HuH-7.5 (cell line): ENCODE data around the gene PSMG3.
A peak's percentile ranks its signal among the peaks of the same experiment; 100 is the strongest.

Experiments used
- DNase-seq: peaks from one replicate; pipeline ENCODE4 v3.0.0; 2011; ENCODE audit warnings: low spot score

The PSMG3 gene

DNA sequence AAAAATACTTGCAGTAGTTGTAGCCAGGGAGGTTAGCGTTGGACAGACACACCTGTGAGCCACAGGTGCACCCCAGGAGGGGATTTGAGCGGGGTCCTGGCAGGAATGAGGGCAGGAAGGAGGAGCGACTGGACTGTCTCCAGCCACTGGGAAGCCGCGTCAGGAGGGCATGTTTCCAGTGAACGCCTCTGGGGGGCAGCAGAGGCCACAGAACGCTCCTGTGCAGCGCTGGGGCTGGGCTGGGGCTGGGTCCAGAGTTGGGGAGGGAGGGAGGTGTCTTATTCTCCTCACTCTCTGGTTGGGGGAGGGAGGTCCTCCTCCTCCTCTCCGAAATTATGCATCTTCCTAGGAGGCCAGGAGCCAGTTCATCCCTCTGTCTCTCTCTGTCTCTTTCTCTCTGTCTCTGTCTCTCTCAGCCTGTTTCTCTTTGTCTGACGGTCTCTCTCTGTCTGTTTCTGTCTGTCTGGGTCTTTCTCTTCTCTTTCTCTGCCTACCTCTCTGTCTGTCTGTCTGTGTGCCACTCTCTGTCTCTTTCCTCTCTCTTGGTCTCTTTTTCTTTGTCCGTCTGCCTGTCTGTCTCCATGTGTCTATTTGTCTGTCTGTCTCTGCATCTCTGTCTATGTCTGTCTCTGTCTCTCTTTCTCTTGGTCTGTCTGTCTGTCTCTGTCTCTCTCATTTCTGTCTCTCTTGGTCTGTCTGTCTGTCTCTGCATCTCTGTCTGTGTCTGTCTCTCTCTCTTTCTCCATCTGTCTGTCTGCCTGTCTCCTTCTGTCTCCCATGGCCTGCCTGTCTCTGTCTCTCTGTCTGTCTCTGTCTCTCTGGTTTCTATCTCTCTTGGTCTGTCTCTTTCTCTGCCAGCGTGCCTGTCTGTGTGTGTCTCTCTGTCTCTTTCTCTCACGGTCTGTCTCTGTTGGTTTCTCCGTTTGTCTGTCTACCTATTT is 9.9 kb upstream of the PSMG3 start:
- peak; percentile 92 for DNase-seq

DNA sequence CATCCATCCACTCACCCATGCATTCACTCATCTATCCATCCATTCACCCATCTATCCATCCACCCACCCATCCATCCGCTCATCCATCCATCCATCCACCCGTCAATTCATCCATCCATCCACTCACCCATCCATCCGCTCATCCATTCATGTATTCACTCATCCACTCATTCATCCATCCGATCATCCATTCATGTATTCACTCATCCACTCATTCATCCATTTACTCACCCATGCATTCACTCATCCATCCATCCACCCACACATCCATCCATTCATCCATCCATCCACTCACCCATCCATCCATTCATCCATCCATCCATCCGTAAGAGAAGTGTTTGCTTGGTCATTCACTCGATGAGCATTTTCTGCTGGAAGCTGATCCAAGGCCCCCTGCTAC is 8.7 kb upstream of the PSMG3 start:
- no peak for DNase-seq

DNA sequence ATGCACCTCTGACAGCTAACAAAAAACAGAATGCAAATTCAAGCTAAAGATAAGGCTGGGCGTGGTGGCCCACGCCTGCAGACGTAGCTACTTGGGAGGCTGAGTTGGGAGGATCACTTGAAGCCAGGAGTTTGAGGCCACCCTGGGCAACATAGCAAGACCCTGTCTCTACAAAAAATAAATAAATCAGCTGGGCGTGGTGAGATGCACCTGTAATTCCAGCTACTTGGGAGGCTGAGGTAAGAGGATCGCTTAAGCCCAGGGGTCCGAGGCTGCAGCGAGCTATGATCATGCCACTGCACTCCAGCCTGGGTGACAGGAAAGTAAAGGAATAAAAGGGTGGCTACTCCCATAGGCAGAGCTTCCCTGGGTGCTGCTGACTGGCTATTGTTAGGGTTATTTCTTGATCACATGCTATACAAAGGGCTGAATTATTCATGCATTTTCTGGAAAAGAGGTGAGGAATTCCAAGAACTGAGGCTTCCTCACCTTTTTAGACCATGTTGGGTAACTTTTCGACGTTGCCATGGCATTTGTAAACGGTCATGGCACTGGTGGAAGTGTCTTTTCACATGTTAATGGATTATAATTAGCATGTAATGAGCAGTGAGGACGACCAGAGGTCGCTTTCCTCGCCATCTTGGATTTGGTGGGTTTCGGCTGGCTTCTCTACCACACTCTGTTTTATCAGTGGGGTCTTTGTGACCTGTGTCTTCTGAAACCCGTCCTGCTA is 6.9 kb upstream of the PSMG3 start:
- no peak for DNase-seq

DNA sequence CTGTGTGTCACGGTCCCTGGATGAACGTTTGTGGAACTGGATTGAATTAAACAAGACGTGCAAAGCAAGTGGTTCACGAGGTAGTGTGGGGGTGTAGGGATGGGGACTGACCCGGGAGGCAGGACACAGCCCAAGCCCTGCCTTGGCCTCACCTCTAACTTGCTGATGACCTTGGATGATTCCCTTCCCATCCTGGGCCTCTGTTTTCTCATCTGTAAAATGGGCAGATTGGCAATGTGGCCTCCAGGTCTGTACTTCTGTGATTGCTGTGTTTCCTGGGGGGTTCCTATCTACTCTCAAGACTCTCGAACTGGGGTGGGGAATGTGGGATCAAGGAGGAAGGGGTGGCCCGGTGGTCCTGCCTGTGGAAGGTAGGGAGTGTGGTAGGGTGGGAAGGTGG is 6.0 kb upstream of the PSMG3 start:
- DNase-seq, result no peak

DNA sequence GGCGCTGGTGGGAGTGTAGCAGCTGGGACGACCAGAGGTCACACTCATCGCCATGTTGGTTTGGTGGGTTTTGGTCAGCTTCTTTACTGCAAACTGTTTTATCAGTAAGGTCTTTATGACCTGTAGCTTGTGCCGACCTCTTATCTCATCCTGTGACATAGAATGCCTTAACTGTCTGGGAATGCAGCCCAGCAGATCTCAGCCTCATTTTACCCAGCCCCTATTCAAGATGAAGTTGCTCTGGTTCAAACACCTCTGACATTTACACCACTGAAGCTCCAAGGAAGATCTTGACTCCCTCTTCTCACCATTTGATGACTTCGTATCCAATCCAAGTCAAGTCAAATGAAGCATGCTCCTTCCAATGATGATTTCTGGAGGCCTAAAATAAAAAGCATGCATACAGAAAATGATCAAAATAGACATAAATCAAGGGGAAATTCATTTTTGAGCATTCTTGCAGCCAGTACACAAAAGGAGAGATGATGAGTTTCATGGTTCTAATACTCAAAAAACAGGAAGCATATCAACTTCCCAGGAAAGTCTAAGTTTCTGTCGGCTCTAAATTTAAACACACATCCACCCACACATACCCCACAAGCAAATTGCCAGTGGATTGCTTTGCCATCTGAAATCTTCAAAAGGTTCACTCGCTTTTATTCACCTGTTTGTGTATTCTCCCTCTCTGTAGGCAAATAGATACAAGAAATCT is 2.4 kb upstream of the PSMG3 start:
- DNase-seq, result no peak

DNA sequence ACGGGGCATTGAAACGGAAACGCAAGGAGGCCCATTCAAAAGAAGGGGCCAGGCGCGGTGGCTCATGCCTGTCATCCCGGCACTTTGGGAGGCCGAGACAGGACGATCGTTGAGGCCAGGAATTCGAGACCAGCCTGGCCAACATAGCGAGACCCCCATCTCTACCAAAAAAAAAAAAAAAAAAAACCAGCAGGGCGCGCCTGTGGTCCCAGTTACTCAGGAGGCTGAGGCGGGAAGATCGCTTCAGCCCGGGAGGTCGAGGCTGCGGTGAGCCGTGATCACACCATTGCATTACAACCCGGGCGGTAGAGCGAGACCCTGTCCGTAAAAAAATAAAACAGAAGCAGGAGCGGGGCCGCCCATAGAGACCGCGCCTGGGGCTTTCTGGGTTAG is 396 bp downstream of the PSMG3 start:
- DNase-seq, result no peak

DNA sequence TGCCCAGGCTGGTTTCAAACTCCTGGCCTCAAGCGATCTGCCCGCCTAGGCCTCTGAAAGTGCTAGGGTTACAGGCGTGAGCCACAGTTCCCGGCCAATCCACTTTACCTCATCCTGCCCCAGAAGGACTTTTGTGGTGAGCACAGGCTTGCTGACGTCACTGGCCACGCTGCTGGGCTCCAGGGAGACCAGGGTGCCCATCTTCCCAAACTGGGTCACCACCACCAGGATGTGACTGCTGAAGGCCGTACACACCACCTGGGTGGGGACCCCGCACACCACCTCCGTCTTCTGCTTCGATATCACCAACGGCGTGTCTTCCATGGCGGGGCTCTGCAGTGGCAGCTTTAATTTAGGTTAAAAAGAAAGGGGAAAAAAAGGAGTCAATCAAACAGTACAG is 816 bp downstream of the PSMG3 start:
- no peak for DNase-seq

DNA sequence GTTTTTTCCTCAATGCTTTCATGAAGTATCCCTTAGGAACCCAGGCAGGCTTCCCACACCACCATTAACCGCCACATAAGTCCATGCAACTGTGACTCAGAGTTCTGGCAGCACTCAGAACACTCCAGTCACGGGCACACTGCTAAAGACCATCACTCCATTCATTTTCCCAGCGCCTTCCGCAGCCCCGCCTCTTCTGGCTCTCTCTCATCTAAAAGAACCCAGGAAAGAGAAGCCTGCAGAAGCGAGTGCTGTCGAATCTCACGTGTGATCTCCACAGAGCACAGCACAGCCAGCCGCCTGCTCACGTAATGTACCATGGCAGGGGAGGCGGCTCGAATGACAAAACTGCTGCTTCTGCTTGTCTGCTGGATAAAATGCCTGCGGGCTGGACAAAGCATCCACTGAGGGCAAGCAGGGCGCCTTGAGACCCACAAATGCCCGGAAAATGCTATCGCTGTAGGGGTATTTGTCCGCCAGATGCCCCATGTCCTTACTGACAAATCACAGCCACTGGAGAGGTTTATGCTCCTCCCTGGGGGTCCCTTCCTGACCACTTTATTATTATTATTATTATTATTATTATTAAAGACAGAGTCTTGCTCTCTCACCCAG is 1.8 kb downstream of the PSMG3 start:
- DNase-seq, result no peak

DNA sequence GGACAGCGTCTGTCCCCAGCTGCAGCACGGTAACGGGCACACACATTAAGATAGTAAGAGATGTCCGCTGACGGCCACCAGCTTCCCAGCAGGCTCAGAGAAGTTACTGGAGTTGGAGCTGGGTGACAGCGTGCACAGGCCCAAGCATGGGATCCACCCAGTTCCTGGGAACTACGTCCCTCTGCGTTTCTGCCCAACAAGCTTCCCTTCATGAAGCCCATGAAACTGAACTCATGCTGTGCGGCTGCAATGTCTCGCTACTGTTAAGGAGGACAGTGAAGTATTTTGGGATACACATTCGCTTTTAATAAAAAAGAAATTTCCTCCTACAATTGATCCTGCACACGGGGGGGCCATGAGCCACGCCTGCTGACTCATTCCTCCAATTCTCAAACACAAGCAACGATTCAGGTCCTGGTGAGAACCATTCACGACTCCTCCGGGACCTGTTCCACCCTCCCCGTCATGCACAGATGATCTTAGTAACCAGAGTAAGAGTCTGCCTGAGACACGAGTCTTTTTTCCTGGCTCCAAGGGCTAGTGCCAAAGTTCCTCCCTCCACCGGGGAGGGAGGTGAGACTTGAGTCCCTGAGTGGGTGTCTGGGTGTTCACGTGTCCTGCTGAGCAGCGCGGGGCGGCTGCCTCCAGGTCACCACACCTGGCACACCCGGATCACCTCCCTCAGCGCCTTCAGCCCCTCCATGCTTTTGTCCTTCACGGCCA is 2.6 kb downstream of the PSMG3 start:
- DNase-seq, result no peak

DNA sequence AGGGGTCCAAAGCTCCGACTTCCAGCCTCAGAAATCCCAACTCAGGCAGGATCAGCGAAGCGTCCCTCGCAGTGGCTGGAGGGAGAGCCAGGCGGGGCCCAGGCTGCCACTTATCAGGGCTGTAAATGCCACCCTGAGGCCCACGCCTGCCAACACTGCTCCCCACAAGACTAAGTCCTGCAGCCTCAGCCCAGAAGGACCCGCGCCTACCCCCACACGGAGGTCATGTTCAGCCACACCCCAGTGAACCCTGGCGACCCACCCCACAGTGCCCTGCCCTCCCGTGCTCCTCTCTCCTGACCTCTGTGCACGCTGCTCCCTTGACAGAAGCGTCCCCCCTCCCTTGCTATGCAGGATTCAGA is 3.2 kb downstream of the PSMG3 start:
- DNase-seq, result no peak

DNA sequence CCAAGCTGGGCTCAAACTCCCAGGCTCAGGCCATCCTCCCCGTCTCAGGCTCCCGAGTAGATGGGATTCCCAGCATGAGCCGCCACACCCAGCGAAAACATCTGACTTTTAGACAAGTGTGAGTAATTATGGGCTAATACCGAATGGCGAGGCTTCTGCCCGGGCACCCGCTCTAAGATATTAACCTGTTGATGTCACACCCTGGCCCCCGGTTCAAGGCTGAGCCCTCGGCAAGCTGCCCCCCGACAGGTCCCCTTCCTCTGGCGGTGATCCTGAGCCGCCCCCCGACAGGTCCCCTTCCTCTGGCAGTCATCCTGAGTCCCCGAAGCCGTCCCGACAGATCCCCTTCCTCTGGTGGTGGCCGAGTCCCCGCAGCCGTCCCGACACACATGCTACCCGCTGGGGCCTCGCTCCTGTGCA is 5.2 kb downstream of the PSMG3 start:
- no peak for DNase-seq

DNA sequence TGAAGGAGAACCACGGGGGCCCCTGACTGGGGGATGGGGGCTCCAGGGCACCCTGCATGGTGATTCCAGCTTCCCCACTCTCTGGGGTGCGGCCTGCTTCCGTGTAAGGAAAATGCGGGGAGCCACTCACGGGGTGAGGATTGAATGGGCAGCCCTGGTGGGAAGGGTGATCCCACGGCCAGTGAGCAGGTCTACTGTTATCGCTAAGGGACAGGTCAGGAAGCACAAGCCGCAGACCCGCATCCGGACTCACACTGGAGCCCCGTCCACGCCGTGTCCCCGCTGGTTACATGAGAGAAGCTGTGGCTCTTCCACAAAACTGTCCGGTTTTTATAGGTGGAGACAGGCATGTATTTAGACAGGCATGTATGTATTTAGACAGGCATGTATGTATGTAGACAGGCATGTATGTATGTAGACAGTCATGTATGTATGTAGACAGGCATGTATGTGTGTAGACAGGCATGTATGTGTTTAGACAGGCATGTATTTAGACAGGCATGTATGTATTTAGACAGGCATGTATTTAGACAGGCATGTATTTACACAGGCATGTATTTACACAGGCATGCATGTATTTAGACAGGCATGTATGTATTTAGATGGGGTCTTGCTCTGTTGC is 5.7 kb downstream of the PSMG3 start:
- DNase-seq, result no peak

DNA sequence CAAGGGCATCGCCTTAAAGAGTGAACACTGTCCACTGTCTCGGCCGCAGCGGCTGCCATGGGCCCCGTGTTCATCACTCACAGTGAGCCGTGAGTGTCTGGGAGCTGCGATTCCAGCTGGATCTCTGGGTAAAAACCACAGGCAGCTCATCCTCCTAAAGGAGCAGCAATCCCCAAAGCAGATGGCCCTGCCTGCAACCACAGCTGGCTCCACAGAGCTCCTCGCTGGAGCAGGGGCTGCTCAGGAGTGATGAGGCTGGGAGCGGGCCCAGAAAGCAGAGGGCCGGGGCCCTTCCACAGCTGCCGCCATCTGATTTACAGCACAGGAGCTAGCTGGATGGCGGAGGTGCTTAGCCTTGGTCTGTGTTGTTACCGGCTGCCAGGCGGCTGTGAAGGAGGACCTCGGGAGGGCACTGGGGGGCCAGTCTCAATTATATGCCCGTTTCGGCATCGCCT is 7.2 kb downstream of the PSMG3 start:
- DNase-seq, result no peak

DNA sequence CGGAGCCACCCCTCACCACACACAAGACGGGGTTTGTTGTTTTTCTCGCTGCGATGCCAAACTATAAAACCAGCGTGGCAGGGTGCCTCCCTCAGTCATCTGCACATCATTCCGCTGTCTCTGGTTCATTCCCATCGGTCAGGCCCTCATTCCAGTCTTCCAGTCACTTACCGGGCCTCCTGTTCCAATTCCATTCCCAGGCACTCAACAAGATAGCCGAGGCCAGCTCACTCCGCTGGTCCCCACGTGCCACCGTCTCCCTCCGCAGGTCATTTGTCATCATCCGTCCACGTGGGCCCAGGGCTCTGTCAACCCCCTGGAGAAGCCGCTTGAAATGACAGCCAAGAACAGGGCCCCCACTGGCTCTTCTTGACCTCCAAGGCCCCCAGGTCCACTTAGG is 7.7 kb downstream of the PSMG3 start:
- DNase-seq, result no peak

DNA sequence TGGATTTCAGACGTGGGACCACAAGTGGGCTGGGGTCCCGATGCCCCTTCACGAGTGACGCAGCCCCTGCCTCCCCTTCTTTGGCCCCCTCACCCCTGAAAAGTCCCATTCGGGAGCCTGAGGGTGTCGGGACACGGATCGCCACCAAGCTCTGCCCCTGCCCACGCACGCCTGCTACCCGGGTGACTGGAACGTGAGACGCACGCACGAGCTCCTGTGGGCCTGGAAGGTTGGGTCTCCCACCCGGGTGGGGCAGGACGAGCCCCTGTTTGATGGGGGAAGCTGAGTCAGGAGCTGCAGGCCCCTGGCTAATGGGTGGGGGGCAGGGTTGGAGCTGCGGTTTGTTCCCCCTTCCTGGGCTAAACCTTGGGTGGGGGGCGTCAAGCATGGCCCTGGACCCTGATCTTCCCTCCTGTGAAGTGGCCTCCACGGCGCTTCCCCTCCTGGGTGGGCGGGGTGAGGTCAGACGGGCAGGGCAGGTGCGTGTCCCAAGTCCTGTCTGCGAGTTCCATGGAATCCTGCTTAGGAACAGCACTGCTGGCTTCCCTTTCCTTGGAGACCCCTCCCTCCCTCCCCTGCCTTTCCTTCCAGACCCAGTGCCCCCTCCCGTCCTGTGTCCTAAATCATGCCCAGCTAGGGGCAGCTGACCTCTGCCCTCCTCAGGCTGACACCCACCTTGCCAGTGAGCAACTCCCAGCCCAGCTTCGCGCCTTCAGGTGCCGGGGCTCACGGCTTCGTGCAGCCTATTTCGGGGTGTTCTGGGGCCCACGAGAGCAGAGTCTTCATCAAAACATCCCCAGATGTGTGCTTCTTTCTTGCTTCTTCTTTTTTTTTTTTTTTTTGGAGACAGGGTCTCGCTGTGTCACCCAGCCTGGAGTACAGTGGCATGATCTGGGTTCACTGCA is 8.5 kb downstream of the PSMG3 start:
- DNase-seq, result no peak

DNA sequence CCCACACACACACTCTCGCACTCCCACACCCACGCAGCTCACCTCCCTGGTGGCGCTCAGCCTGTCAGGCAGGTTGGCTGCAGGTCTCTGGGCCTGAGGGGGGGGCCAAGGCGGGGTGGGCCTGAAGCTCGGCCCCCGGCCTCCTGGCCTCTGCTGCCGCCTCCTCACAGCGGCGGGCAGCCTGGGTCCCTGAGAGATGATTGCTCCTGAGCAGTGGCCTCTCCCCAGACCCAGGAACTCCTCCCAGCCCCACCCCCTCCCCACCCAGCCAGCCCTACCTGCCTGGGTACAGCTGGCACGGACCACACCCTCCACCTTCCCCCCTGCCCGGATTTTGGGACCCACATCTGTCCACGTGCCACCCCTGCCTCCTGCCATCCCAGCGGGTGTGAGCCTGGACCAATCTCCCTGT is 9.2 kb downstream of the PSMG3 start:
- DNase-seq, result no peak

DNA sequence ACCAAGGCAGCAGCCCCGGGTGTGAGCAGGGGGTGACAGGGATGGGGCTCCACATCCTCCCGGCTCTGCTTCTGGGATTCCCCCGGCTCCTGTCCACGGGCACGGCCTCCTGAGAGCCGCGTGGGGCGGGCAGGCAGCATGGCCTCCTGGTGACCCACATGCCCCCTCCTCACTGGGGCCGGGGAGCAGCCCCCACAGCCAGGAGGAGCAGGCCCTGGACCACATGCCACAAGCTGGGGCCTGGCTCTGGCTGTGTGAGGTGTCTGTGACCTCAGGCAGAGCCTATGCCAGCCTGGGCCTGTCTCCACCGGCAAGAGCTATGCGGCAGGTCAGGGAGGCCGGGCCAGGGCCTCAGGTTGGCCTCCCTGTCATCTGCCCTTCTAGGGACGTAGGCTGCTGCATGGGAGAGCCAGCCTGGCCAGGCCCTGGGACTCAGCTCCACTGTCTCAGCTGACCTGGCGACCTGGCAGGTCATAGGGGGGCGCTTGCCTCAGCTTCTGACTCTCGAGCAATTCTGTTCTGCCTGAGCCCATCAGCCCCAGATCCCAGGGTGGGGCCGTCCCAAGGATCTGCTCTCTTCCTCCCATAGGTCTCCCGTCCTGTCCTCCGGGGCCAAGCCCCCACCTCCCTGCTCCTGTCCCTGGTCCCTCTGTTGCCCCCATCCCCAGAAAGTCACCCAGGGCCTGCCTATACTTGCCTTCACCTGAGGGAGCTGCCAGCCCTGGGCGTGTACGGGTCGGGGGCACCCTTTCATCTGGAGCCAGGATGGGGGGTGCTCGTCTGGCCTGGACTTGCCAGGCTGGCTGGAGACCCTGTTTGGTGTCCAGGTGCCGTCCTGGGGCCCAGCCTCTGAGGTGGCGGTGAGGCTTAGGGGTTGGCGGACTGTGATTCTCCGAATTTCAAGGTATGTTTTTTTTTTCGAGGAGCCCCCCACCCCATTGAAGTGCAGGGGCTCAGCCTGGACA is 9.9 kb downstream of the PSMG3 start:
- no peak for DNase-seq

DNA sequence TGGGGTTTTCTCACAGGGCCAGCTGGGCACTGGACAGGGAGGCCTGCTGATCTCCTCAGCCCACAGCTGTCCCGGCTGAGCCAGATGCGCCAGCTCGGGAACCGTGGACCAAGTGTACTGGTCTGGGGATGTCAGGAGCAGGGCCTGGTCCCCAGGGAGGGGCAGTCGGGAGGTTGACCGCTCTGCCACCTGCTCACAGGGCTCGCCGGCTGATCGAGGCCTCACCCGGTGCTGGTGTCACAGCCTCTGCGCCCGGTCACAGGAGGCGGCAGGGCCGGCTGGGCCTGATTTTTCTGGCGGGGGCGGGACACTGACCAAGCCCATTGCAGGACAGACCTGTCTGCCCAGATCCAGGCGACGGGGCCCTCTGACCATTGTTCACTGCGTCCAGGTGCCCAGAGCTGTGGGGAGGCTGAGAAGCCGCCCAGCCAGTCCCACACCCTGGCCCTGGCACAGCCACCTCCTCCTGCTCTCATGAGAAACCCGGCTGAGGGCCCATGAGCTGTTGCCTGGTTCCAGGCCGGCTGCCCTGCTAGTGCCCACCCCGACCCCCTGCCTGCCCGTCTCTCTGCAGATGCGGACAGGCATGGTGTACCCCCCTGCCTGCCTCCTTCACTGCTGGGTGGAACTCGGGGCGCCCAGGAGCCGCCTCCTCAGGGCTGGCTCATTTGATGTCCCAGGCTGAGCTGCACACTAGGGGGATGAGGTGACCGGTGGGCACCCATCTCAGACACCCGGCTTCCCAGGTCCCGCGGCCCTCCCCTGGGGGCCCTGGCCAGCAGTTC is 10.8 kb downstream of the PSMG3 start:
- no peak for DNase-seq
